Measurements from ENCODE around the gene KCNJ6. TPM values are rescaled to one million over a fixed set of nuclear protein-coding genes. Genes with fewer than 3 reads are reported as not detected.
"Not testable (repeated sequence)": the region's sequence is repeated elsewhere in the genome, so short reads cannot be mapped to it uniquely, and the experiment has no call there.

The KCNJ6 gene
- total RNA-seq, 1 donor from 2014 or later = not detected

GRCh38 chr21:37593740-37594471 lies 322.4 kb downstream of the KCNJ6 start:
- Histone ChIP-seq H3K9me3 (no peaks in the 10 kb centered on the region), H3K27ac (no peak overlapping the region), H3K27me3 (no peaks in the 10 kb centered on the region), H3K4me3 (no peak overlapping the region), H3K4me1 (no peaks in the 10 kb centered on the region), H3K36me3 (no peaks in the 10 kb centered on the region)
- TF ChIP-seq POLR2A (IDR thresholded peaks at IDR 0.05) (no peak), CTCF (IDR thresholded peaks at IDR 0.05) (no peak), POLR2AphosphoS5 (IDR thresholded peaks at IDR 0.05; ENCODE audit: insufficient read depth in 1 of 2, low read depth in 1 of 2) (no peak)
- intact Hi-C loops (cut with DNase I) = no loop called here
- DNase-seq (ENCODE audit: extremely low spot score in 2 of 2) = no peak

GRCh38 chr21:37593015-37593414 lies 323.2 kb downstream of the KCNJ6 start:
- TF ChIP-seq POLR2A (IDR thresholded peaks at IDR 0.05) (no peak), POLR2AphosphoS5 (IDR thresholded peaks at IDR 0.05; ENCODE audit: insufficient read depth in 1 of 2, low read depth in 1 of 2) (no peak), CTCF (IDR thresholded peaks at IDR 0.05) (no peak)
- H3K36me3 ChIP-seq = no peaks in the 10 kb centered on the region
- H3K27ac ChIP-seq = no peak overlapping the region
- H3K27me3 ChIP-seq = no peaks in the 10 kb centered on the region
- intact Hi-C loops (cut with DNase I) = no loop called here
- no peak overlapping the region for H3K4me3 ChIP-seq
- H3K9me3 ChIP-seq = no peaks in the 10 kb centered on the region
- no peaks in the 10 kb centered on the region for H3K4me1 ChIP-seq
- DNase-seq (ENCODE audit: extremely low spot score in 2 of 2) = no peak

GRCh38 chr21:37592496-37592895 lies 323.8 kb downstream of the KCNJ6 start:
- Histone ChIP-seq H3K27ac (no peak overlapping the region), H3K9me3 (no peaks in the 10 kb centered on the region), H3K36me3 (no peaks in the 10 kb centered on the region), H3K4me3 (no peak overlapping the region), H3K4me1 (no peaks in the 10 kb centered on the region), H3K27me3 (no peaks in the 10 kb centered on the region)
- TF ChIP-seq CTCF (IDR thresholded peaks at IDR 0.05) (no peak), POLR2A (IDR thresholded peaks at IDR 0.05) (no peak), POLR2AphosphoS5 (IDR thresholded peaks at IDR 0.05; ENCODE audit: insufficient read depth in 1 of 2, low read depth in 1 of 2) (no peak)
- DNase-seq (ENCODE audit: extremely low spot score in 2 of 2) = no peak
- intact Hi-C loops (cut with DNase I) = no loop called here

GRCh38 chr21:37591994-37592393 lies 324.3 kb downstream of the KCNJ6 start:
- H3K27me3 ChIP-seq; H3K9me3 ChIP-seq; H3K4me1 ChIP-seq; DNase-seq (ENCODE audit: extremely low spot score in 2 of 2); H3K36me3 ChIP-seq; H3K4me3 ChIP-seq; intact Hi-C loops (cut with DNase I); H3K27ac ChIP-seq: not testable (repeated sequence)

GRCh38 chr21:37590836-37591235 lies 325.4 kb downstream of the KCNJ6 start:
- intact Hi-C loops (cut with DNase I); H3K4me3 ChIP-seq: not testable (repeated sequence)

GRCh38 chr21:37588644-37589043 lies 327.6 kb downstream of the KCNJ6 start:
- DNase-seq (ENCODE audit: extremely low spot score in 2 of 2); H3K27me3 ChIP-seq; intact Hi-C loops (cut with DNase I): not testable (repeated sequence)

More at GRCh38 chr21:37590836-37591235, 325.4 kb downstream of the KCNJ6 start:
- not testable (repeated sequence) for H3K27me3 ChIP-seq; H3K36me3 ChIP-seq; DNase-seq (ENCODE audit: extremely low spot score in 2 of 2); H3K4me1 ChIP-seq; H3K9me3 ChIP-seq; H3K27ac ChIP-seq

More at GRCh38 chr21:37588644-37589043, 327.6 kb downstream of the KCNJ6 start:
- H3K9me3 ChIP-seq, H3K36me3 ChIP-seq, H3K4me1 ChIP-seq, H3K27ac ChIP-seq, H3K4me3 ChIP-seq: not testable (repeated sequence)
